NCI-H510A (cell line): Measurements from ENCODE around the gene NSRP1.
"Not testable (repeated sequence)": the region's sequence is repeated elsewhere in the genome, so short reads cannot be mapped to it uniquely, and the experiment has no call there.

ENCODE experiments used
- DNase-seq: peaks from one replicate; lab custom pipeline; 2025; lab: John Stamatoyannopoulos, UW

The NSRP1 gene

DNA sequence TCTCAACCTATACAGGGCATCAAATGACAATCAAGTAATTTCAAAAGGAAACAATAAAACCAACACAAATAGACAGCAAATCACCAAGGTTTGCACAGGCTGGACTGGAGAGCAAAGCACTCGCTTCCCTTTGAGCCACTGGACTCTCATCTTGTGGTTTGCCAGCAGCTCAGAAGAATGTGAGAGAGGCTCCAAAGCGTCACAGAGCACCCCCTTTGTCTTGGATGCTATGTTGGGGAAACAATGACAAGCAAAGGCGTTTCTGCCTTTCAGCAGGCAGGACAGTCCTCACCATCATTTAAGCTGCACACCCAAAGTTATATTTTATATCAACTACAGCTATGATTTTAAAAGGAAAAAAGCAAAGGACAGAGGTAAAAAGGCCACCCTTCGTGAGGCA lies 105.6 kb downstream of the NSRP1 start:
- no peak for DNase-seq

GRCh38 chr17:30222721-30223175 lies 106.1 kb downstream of the NSRP1 start:
- DNase-seq: no peak

GRCh38 chr17:30224419-30224960 lies 107.9 kb downstream of the NSRP1 start:
- no peak for DNase-seq

GRCh38 chr17:30225112-30225511 lies 108.5 kb downstream of the NSRP1 start:
- DNase-seq: no peak

GRCh38 chr17:30225919-30226553 lies 109.4 kb downstream of the NSRP1 start:
- DNase-seq: no peak

- no peak for DNase-seq
Measured at GRCh38 chr17:30226878-30227277, 110.3 kb downstream of the NSRP1 start.

DNA sequence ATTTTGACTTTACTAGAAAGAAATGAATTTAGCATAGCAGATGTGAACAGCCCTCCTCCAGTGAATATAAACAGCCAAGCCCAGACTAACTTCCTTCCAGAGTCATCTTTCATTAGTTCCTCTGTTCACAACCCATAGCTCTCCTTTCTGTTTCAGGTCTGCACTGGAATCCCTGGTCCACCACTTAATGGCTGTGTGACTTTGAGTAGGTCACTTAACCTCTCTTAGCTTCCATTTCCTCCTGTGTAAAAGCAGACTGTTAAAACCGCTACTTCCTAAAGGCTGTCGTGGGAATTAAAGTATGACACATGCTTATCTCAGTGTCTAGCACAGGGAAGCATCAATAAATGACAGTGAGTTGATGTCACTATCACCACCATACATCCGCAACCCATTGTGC lies 111.4 kb downstream of the NSRP1 start:
- DNase-seq: no peak

- no peak for DNase-seq
Measured at GRCh38 chr17:30229012-30229411, 112.4 kb downstream of the NSRP1 start.

- not testable (repeated sequence) for DNase-seq
Measured at GRCh38 chr17:30230009-30230408, 113.4 kb downstream of the NSRP1 start.

DNA sequence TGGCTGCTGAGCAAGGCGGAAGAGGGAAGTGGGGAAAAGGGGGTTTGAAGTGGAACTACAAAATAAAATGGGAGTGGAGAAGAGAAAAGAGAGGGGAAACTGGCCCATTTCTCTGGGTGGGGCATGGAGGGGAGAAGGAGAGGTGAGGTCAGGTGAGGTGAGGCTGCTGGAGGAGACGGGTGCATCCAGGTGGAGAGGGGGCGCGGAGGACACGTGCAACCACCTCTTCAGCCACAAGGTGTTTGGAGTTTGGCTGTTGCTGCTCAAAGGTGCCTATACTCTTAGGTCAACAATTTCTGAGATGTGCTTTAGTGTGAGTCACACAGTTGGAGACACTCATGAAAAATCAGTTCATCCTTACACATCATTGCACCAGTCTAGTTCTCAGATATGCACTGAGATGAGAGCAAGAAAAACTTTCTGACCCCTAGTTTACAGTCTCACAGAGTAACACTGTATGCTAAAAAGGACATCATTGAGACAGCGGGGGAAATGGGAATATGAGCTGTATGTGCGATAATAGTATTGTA lies 114.0 kb downstream of the NSRP1 start:
- DNase-seq: no peak

GRCh38 chr17:30232015-30232823 lies 115.6 kb downstream of the NSRP1 start:
- DNase-seq: no peak

DNA sequence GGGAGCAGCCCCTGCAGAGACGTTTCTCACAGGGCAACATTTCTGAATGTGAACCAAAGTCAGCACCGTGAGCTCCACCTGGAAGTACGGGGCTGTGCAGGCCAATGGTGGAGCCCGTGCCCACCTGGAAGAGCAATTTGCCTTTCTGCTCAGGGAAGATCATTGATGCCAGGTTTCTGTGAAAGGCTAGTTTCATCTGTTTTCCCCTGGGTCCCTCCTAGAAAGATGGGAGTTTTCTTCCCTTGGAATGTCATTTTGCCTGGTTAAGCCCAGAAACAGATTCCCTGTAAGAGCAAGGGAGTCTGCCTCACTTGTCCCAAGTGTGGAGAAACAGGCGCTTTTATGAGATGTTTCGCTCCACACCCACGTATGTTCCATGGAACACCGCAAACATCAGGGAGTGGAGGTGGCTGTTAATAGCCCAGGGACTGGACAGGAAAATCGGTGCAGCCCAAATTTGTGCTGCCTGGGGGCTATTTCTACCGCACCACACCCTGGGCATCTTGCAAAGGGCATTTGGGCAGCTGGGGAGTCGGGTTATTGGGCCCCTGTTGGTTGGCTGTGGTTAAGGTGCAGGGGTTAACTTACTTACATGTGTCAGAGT lies 116.3 kb downstream of the NSRP1 start:
- no peak for DNase-seq

- DNase-seq: no peak
Measured at GRCh38 chr17:30234296-30234695, 117.7 kb downstream of the NSRP1 start.

- no peak for DNase-seq
Measured at GRCh38 chr17:30234964-30235363, 118.3 kb downstream of the NSRP1 start.

DNA sequence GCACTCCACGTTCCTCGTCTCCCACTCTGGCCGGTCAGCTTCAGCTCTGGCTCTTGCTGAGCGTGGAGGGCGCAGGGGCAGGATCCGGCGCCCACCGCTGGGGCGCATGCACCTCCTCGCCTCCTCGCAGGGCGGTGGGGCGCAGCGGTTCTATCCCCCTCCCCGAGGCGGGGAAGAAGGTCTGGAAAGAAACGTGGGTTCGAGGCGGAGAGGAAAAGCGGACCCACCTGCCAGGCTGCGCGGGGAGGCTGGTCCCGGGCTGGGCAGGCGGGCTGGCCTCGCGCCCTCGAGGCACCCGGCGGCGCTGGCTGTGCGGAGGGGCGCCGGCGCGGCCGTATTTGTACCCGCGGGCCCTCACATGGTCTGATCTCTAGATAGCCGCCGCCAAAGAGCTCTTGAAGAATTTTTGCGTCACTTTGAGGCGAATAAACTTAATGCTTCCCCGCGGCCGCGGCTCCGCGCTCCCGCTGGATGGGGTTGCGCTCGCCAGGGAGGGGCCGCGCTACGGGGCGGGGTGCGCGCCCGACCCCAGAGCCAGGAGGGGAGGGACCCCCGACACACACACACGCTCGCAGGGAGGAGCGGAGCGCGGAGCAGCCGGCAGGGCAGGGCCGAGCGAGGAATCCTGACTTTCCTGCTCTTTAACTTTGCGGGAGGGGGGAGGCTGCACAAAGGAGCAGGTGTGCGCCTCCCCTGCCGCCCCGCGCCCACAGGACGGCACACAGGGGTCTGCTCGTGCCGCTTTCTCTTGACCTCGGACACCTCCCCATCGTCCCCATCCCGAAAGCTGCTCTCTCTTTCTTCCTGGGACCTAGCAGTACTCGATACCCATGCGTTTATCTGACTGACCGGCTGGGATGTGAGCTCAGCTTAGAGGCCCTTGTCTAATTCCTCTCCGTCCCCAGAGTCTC lies 119.0 kb downstream of the NSRP1 start, which contains the start of gene SLC6A4:
Gene SLC6A4, minus strand, starts transcription at position 312 of the 911 bp plus-strand sequence. CDS start 13,739 bp downstream, outside the sequence.
- no peak for DNase-seq
